WTC11 (cell line): Measurements from ENCODE around the gene SELL. TPM values are rescaled to one million over a fixed set of nuclear protein-coding genes. Genes with fewer than 3 reads are reported as not detected.

Experiments
- ATAC-seq: fragments of 200-7000 bp; cut with Tn5 transposase; 2 replicates; pipeline ENCODE4 v1.10.0; 2021; ENCODE audit warnings: mild to moderate bottlenecking, moderate library complexity
- Bru-seq: library from RNA; stranded (reverse); fragments of 400-500 nt; gene quantifications from one replicate; lab custom pipeline; 2021; lab: Mats Ljungman, UMichigan
- CTCF ChIA-PET: fragments of 300-600 bp; sonication (Branson Sonifier 250); formaldehyde crosslinking; loops from one replicate; lab custom pipeline; 2021; ENCODE audit warnings: antibody characterized with exemption; lab: Charles Lee
- POLR2A ChIA-PET: fragments of 350-600 bp; sonication (Branson Sonifier 250); formaldehyde crosslinking; loops from one replicate; lab custom pipeline; 2021; ENCODE audit warnings: antibody characterized with exemption; lab: Charles Lee
- DNase-seq: peaks from one replicate; pipeline ENCODE4 v3.0.0; 2021; ENCODE audit warnings: low spot score
- H3K27ac Mint-ChIP-seq: 2 replicates; pipeline ENCODE4 v1.8.0; 2021; ENCODE audit warnings: mixed read lengths
- H3K27me3 Mint-ChIP-seq: 2 replicates; pipeline ENCODE4 v1.8.0; 2021; ENCODE audit warnings: low read depth, mild to moderate bottlenecking, moderate library complexity, mixed read lengths
- H3K36me3 Mint-ChIP-seq: 2 replicates; pipeline ENCODE4 v1.8.0; 2021; ENCODE audit warnings: mixed read lengths
- H3K4me1 Mint-ChIP-seq: 2 replicates; pipeline ENCODE4 v1.8.0; 2022; ENCODE audit warnings: mixed read lengths
- H3K4me3 Mint-ChIP-seq: 2 replicates; pipeline ENCODE4 v1.8.0; 2021; ENCODE audit warnings: mild to moderate bottlenecking, moderate library complexity, mixed read lengths
- H3K9me3 Mint-ChIP-seq: 2 replicates; pipeline ENCODE4 v1.8.0; 2021; ENCODE audit warnings: mixed read lengths
- E2F5 ChIP-seq: sonication (generic); formaldehyde crosslinking; IDR thresholded peaks from 2 replicates; pipeline ENCODE4 v1.8.1; 2022; ENCODE audit warnings: mild to moderate bottlenecking, moderate library complexity, missing genetic modification reagents
- JAZF1 ChIP-seq: fragments of 250-450 bp; sonication (Bioruptor Pico); IDR thresholded peaks from 2 replicates; pipeline ENCODE4 v1.9.0; 2021; ENCODE audit warnings: moderate library complexity, mild to moderate bottlenecking, inconsistent platforms
- KAT7 ChIP-seq: sonication (generic); formaldehyde crosslinking; IDR thresholded peaks from 2 replicates; pipeline ENCODE4 v1.8.1; 2023; ENCODE audit warnings: missing genetic modification reagents, mild to moderate bottlenecking, borderline replicate concordance
- OVOL2 ChIP-seq: fragments of 250-450 bp; sonication (Bioruptor Pico); IDR thresholded peaks from 2 replicates; pipeline ENCODE4 v1.9.0; 2021; ENCODE audit warnings: mild to moderate bottlenecking, borderline replicate concordance
- RORB ChIP-seq: fragments of 250-450 bp; sonication (Bioruptor Pico); IDR thresholded peaks from 2 replicates; pipeline ENCODE4 v1.9.0; 2021; ENCODE audit warnings: mild to moderate bottlenecking
- TP53 ChIP-seq: sonication (generic); formaldehyde crosslinking; IDR thresholded peaks from 2 replicates; pipeline ENCODE4 v1.8.1; 2023; ENCODE audit warnings: mild to moderate bottlenecking, missing genetic modification reagents
- ZNF121 ChIP-seq: sonication (generic); formaldehyde crosslinking; IDR thresholded peaks from 2 replicates; pipeline ENCODE4 v1.8.0; 2023; ENCODE audit warnings: missing genetic modification reagents
- ZNF263 ChIP-seq: sonication (generic); formaldehyde crosslinking; IDR thresholded peaks from 2 replicates; pipeline ENCODE4 v1.8.1; 2022; ENCODE audit warnings: low read depth, mild to moderate bottlenecking, moderate library complexity, missing genetic modification reagents
- ZNF317 ChIP-seq: sonication (generic); formaldehyde crosslinking; IDR thresholded peaks from 2 replicates; pipeline ENCODE4 v1.8.1; 2023; ENCODE audit warnings: low read depth, mild to moderate bottlenecking, moderate library complexity, missing genetic modification reagents, borderline replicate concordance
- ZNF396 ChIP-seq: fragments of 250-450 bp; sonication (Bioruptor Pico); IDR thresholded peaks from 2 replicates; pipeline ENCODE4 v1.8.0; 2021; ENCODE audit warnings: mild to moderate bottlenecking, moderate library complexity, borderline replicate concordance
- ZNF423 ChIP-seq: fragments of 250-450 bp; sonication (Bioruptor Pico); IDR thresholded peaks from 2 replicates; pipeline ENCODE4 v2.1.2; 2022; ENCODE audit warnings: mild to moderate bottlenecking, moderate library complexity
- long read RNA-seq, 3 experiments: library from RNA in 1 of 3; library from capped mRNA in 1 of 3; library from polyadenylated mRNA in 1 of 3; unstranded in 2 of 3; stranded (forward) in 1 of 3; transcript quantifications; one replicate each; pipeline ENCODE4 v2.0.0, GENCODE V29; 2021
- total RNA-seq: library from RNA; stranded (reverse); gene quantifications from 3 replicates; pipeline ENCODE4 v1.2.3, GENCODE V29; 2021
- TF ChIP-seq, protein P1 (sequence below): fragments of 200-600 bp; IDR thresholded peaks from 2 replicates; pipeline ENCODE4 v1.8.0; 2022; ENCODE audit warnings: antibody characterized with exemption
- TF ChIP-seq, protein P2 (sequence below): sonication (generic); formaldehyde crosslinking; IDR thresholded peaks from 2 replicates; pipeline ENCODE4 v1.8.1; 2022; ENCODE audit warnings: missing genetic modification reagents, borderline replicate concordance
- TF ChIP-seq, protein P3 (sequence below): sonication (generic); formaldehyde crosslinking; IDR thresholded peaks from 2 replicates; pipeline ENCODE4 v1.8.1; 2023; ENCODE audit warnings: mild to moderate bottlenecking, missing genetic modification reagents, moderate library complexity
- TF ChIP-seq, protein P4 (sequence below): fragments of 250-450 bp; sonication (Bioruptor Pico); IDR thresholded peaks from 2 replicates; pipeline ENCODE4 v1.9.0; 2021; ENCODE audit warnings: mild to moderate bottlenecking

SELL gene
- total RNA-seq (0.26 to 0.85 TPM (median 0.41 TPM) in 3 replicates), Bru-seq, nascent RNA (percentile 11 among the genes with signal in this experiment)
- long read RNA-seq, experiment 1, partial matches to known transcripts, result 0 of 1 reads
- long read RNA-seq, experiment 1, other reads (novel, unspliced or antisense), result 1 of 1 reads
- long read RNA-seq, experiment 2, result 0 reads
- long read RNA-seq, experiment 3, result 0 reads

- Mint-ChIP-seq H3K4me3 (peak within 1 kb of the TSS; percentile 66), H3K9me3 (peaks cover 28% of the 10 kb centered on the region), H3K4me1 (peaks cover 8% of the 10 kb centered on the region), H3K36me3 (no peaks in the 10 kb centered on the region), H3K27me3 (peaks cover 12% of the 10 kb centered on the region; the same call in 1 of the 2 replicates), H3K27ac (no peak within 1 kb of the TSS)
- CTCF ChIA-PET, result interaction anchor here (0.6 to 1.6 kb wide), 34 partner anchors 9 to 251 kb away, joined by 3 to 36 read pairs (median 4); partner anchors contain the start of genes F5, METTL18 and SLC19A2
- TF ChIP-seq, protein P1, sequence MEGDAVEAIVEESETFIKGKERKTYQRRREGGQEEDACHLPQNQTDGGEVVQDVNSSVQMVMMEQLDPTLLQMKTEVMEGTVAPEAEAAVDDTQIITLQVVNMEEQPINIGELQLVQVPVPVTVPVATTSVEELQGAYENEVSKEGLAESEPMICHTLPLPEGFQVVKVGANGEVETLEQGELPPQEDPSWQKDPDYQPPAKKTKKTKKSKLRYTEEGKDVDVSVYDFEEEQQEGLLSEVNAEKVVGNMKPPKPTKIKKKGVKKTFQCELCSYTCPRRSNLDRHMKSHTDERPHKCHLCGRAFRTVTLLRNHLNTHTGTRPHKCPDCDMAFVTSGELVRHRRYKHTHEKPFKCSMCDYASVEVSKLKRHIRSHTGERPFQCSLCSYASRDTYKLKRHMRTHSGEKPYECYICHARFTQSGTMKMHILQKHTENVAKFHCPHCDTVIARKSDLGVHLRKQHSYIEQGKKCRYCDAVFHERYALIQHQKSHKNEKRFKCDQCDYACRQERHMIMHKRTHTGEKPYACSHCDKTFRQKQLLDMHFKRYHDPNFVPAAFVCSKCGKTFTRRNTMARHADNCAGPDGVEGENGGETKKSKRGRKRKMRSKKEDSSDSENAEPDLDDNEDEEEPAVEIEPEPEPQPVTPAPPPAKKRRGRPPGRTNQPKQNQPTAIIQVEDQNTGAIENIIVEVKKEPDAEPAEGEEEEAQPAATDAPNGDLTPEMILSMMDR, result peak; percentile 44
- TF ChIP-seq, protein P2, sequence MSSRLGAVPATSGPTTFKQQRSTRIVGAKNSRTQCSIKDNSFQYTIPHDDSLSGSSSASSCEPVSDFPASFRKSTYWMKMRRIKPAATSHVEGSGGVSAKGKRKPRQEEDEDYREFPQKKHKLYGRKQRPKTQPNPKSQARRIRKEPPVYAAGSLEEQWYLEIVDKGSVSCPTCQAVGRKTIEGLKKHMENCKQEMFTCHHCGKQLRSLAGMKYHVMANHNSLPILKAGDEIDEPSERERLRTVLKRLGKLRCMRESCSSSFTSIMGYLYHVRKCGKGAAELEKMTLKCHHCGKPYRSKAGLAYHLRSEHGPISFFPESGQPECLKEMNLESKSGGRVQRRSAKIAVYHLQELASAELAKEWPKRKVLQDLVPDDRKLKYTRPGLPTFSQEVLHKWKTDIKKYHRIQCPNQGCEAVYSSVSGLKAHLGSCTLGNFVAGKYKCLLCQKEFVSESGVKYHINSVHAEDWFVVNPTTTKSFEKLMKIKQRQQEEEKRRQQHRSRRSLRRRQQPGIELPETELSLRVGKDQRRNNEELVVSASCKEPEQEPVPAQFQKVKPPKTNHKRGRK (CRISPR knock-in tag), result 0 out of 2 replicates have a peak, but pooled peaks have one; percentile 59
- no peak for TF ChIP-seq ZNF263
- ATAC-seq, result peak; percentile 94
- POLR2A ChIA-PET, result interaction anchor here (0.6 kb wide), 1 partner anchor 102 kb away, joined by 3 read pairs; no protein-coding TSS in a partner anchor
- peak; percentile 71 for DNase-seq
Measured at GRCh38 chr1:169711469-169712308, at the start of gene SELL. Gene SELL, minus strand, starts transcription at chr1:169711620. Its CDS starts 122 bp downstream, at chr1:169711498.

GRCh38 chr1:169759038-169759437, 47.6 kb upstream of the SELL start:
- no peak for ATAC-seq
- peaks cover 27% of the 10 kb centered on the region for H3K9me3 Mint-ChIP-seq
- H3K27ac Mint-ChIP-seq, result no peak overlapping the region
- no peak for DNase-seq
- H3K36me3 Mint-ChIP-seq, result peaks cover 16% of the 10 kb centered on the region
- POLR2A ChIA-PET, result no interaction called here
- H3K4me1 Mint-ChIP-seq, result peaks cover 6% of the 10 kb centered on the region; the same call in 1 of the 2 replicates
- no peak for TF ChIP-seq ZNF396 (CRISPR knock-in tag)
- no peak for TF ChIP-seq TP53 (CRISPR knock-in tag)
- no peak for TF ChIP-seq E2F5 (CRISPR knock-in tag)
- TF ChIP-seq, all 79 proteins: peak for 0
- Mint-ChIP-seq H3K4me3 (no peak overlapping the region), H3K27me3 (no peaks in the 10 kb centered on the region; the same call in 1 of the 2 replicates)
- CTCF ChIA-PET, result no interaction called here

DNA sequence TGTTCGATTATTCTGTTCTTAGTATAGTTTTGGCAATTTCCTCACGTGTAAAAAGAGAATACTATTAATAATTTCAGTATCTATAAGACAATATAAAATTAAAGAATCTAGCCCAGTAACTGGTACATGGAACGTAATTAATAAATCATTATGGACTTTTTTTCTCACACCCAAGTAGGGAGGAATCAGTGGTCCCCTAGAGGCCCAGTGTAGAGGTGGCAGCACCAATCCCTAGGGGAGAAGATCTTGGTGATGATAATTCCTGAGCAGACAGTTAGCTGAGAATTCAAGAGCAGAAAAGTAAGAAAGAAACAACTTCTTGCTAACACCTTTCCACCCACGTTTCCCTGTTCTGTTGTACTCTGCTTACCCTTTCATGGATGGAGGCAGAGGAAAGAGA, 42.1 kb upstream of the SELL start:
- peak; percentile 81 for ATAC-seq
- H3K4me1 Mint-ChIP-seq, result no peaks in the 10 kb centered on the region
- H3K27me3 Mint-ChIP-seq, result no peaks in the 10 kb centered on the region
- ChIA-PET POLR2A (no interaction called here), CTCF (no interaction called here)
- no peak for DNase-seq
- H3K9me3 Mint-ChIP-seq, result peaks cover 7% of the 10 kb centered on the region; the same call in 1 of the 2 replicates
- TF ChIP-seq OVOL2 (CRISPR knock-in tag) (no peak), ZNF317 (CRISPR knock-in tag) (no peak), ZNF423 (CRISPR knock-in tag) (no peak), RORB (CRISPR knock-in tag) (no peak), ZNF121 (CRISPR knock-in tag) (no peak), KAT7 (no peak), JAZF1 (no peak)
- TF ChIP-seq, protein P3, sequence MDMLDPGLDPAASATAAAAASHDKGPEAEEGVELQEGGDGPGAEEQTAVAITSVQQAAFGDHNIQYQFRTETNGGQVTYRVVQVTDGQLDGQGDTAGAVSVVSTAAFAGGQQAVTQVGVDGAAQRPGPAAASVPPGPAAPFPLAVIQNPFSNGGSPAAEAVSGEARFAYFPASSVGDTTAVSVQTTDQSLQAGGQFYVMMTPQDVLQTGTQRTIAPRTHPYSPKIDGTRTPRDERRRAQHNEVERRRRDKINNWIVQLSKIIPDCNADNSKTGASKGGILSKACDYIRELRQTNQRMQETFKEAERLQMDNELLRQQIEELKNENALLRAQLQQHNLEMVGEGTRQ, result no peak
- TF ChIP-seq, protein P4, sequence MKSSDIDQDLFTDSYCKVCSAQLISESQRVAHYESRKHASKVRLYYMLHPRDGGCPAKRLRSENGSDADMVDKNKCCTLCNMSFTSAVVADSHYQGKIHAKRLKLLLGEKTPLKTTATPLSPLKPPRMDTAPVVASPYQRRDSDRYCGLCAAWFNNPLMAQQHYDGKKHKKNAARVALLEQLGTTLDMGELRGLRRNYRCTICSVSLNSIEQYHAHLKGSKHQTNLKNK, result no peak
- H3K27ac Mint-ChIP-seq, result no peak overlapping the region
- peaks cover 3% of the 10 kb centered on the region; the same call in 1 of the 2 replicates for H3K36me3 Mint-ChIP-seq
- no peak overlapping the region for H3K4me3 Mint-ChIP-seq
